Fibroblast of lung (primary cell): ENCODE measurements around the gene DUS4L.

Experiments used
- EZH2 ChIP-seq: IDR thresholded peaks from 2 replicates; pipeline ENCODE4 v1.5.1; 2012; ENCODE audit warnings: low read length, control low read depth, mild to moderate bottlenecking; ENCODE audit errors: missing control alignments
- TF ChIP-seq, protein P1 (sequence below), 2 donors: IDR thresholded peaks in 1 of 2; conservative IDR thresholded peaks in 1 of 2; 1 replicate in 1 of 2; 2 replicates in 1 of 2; pipeline ENCODE4 v1.5.1; 2011 to 2012; ENCODE audit warnings: low read length in 2 of 2, control low read depth in 1 of 2, inconsistent platforms in 1 of 2, low read depth in 1 of 2, mild to moderate bottlenecking in 1 of 2

- TF ChIP-seq, protein P1, sequence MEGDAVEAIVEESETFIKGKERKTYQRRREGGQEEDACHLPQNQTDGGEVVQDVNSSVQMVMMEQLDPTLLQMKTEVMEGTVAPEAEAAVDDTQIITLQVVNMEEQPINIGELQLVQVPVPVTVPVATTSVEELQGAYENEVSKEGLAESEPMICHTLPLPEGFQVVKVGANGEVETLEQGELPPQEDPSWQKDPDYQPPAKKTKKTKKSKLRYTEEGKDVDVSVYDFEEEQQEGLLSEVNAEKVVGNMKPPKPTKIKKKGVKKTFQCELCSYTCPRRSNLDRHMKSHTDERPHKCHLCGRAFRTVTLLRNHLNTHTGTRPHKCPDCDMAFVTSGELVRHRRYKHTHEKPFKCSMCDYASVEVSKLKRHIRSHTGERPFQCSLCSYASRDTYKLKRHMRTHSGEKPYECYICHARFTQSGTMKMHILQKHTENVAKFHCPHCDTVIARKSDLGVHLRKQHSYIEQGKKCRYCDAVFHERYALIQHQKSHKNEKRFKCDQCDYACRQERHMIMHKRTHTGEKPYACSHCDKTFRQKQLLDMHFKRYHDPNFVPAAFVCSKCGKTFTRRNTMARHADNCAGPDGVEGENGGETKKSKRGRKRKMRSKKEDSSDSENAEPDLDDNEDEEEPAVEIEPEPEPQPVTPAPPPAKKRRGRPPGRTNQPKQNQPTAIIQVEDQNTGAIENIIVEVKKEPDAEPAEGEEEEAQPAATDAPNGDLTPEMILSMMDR (conservative IDR thresholded peaks at IDR 0.05 in 1 of 2, IDR thresholded peaks at IDR 0.05 in 1 of 2; ENCODE audit: low read depth in 1 of 2, low read length in 2 of 2): no peak
- TF ChIP-seq EZH2: no peak
Measured at GRCh38 chr7:107600816-107601215, 37.0 kb downstream of the DUS4L start.
